HUES6 (cell line): ENCODE measurements around the gene NKD1.

Source experiments
- H3K27ac ChIP-seq: 2 replicates; pipeline ENCODE4 v1.7.0; 2013; ENCODE audit warnings: low read depth, mild to moderate bottlenecking, low read length, inconsistent platforms
- H3K27me3 ChIP-seq: 2 replicates; pipeline ENCODE4 v1.6.1; 2013; ENCODE audit warnings: low read length; ENCODE audit not compliant: control insufficient read depth, insufficient read depth
- H3K36me3 ChIP-seq: 2 replicates; pipeline ENCODE4 v1.6.1; 2013; ENCODE audit warnings: low read length; ENCODE audit not compliant: control insufficient read depth, insufficient read depth
- H3K4me1 ChIP-seq: 2 replicates; pipeline ENCODE4 v1.6.1; 2013; ENCODE audit warnings: low read length; ENCODE audit not compliant: control insufficient read depth, insufficient read depth
- H3K4me3 ChIP-seq: 2 replicates; pipeline ENCODE4 v1.5.1; 2013; ENCODE audit warnings: low read depth, low read length
- H3K9ac ChIP-seq: one replicate; pipeline ENCODE4 v1.6.1; 2013; ENCODE audit warnings: mild to moderate bottlenecking, low read length
- H3K9me3 ChIP-seq: 2 replicates; pipeline ENCODE4 v1.6.1; 2013; ENCODE audit warnings: low read depth, low read length; ENCODE audit not compliant: control insufficient read depth, insufficient read depth

The NKD1 gene

GRCh38 chr16:50599494-50599893 lies 51.3 kb downstream of the NKD1 start:
- Histone ChIP-seq H3K27ac (no peak overlapping the region), H3K27me3 (no peaks in the 10 kb centered on the region), H3K4me1 (peaks cover 12% of the 10 kb centered on the region; the same call in 1 of the 2 replicates), H3K9ac (no peak overlapping the region), H3K4me3 (no peak overlapping the region), H3K9me3 (no peaks in the 10 kb centered on the region), H3K36me3 (no peaks in the 10 kb centered on the region)

- Histone ChIP-seq H3K4me1 (peaks cover 12% of the 10 kb centered on the region; the same call in 1 of the 2 replicates), H3K4me3 (no peak overlapping the region), H3K36me3 (no peaks in the 10 kb centered on the region), H3K27ac (peak overlapping the region; percentile 40; the same call in 1 of the 2 replicates), H3K9ac (no peak overlapping the region), H3K9me3 (no peaks in the 10 kb centered on the region), H3K27me3 (no peaks in the 10 kb centered on the region)
Observed at GRCh38 chr16:50600582-50601283, 52.5 kb downstream of the NKD1 start.

GRCh38 chr16:50601341-50601740 lies 53.1 kb downstream of the NKD1 start:
- no peak overlapping the region; the same call in 1 of the 2 replicates for H3K27ac ChIP-seq
- no peaks in the 10 kb centered on the region for H3K9me3 ChIP-seq
- no peaks in the 10 kb centered on the region for H3K36me3 ChIP-seq
- H3K27me3 ChIP-seq, result no peaks in the 10 kb centered on the region
- no peak overlapping the region for H3K9ac ChIP-seq
- H3K4me1 ChIP-seq, result peaks cover 12% of the 10 kb centered on the region; the same call in 1 of the 2 replicates
- no peak overlapping the region for H3K4me3 ChIP-seq

GRCh38 chr16:50602126-50602525 lies 53.9 kb downstream of the NKD1 start:
- Histone ChIP-seq H3K27ac (no peak overlapping the region), H3K9me3 (no peaks in the 10 kb centered on the region), H3K36me3 (no peaks in the 10 kb centered on the region), H3K9ac (no peak overlapping the region), H3K4me1 (peaks cover 12% of the 10 kb centered on the region; the same call in 1 of the 2 replicates), H3K4me3 (no peak overlapping the region), H3K27me3 (no peaks in the 10 kb centered on the region)

- Histone ChIP-seq H3K9ac (no peak overlapping the region), H3K9me3 (no peaks in the 10 kb centered on the region), H3K4me1 (peaks cover 12% of the 10 kb centered on the region; the same call in 1 of the 2 replicates), H3K27me3 (no peaks in the 10 kb centered on the region), H3K4me3 (no peak overlapping the region), H3K27ac (no peak overlapping the region), H3K36me3 (no peaks in the 10 kb centered on the region)
Observed at GRCh38 chr16:50602531-50603205, 54.5 kb downstream of the NKD1 start.

- H3K4me1 ChIP-seq, result peaks cover 12% of the 10 kb centered on the region; the same call in 1 of the 2 replicates
- no peaks in the 10 kb centered on the region for H3K9me3 ChIP-seq
- no peak overlapping the region for H3K27ac ChIP-seq
- H3K9ac ChIP-seq, result no peak overlapping the region
- H3K27me3 ChIP-seq, result no peaks in the 10 kb centered on the region
- H3K4me3 ChIP-seq, result no peak overlapping the region
- H3K36me3 ChIP-seq, result no peaks in the 10 kb centered on the region
Observed at GRCh38 chr16:50603206-50604064, 55.2 kb downstream of the NKD1 start.

- Histone ChIP-seq H3K36me3 (peaks cover 3% of the 10 kb centered on the region; the same call in 1 of the 2 replicates), H3K27me3 (no peaks in the 10 kb centered on the region), H3K4me1 (peaks cover 12% of the 10 kb centered on the region; the same call in 1 of the 2 replicates)
Observed at GRCh38 chr16:50604065-50604418, 55.8 kb downstream of the NKD1 start.

GRCh38 chr16:50604610-50605009 lies 56.4 kb downstream of the NKD1 start:
- Histone ChIP-seq H3K27me3 (no peaks in the 10 kb centered on the region), H3K9me3 (no peaks in the 10 kb centered on the region), H3K27ac (no peak overlapping the region), H3K9ac (no peak overlapping the region), H3K36me3 (peaks cover 3% of the 10 kb centered on the region; the same call in 1 of the 2 replicates), H3K4me1 (peaks cover 12% of the 10 kb centered on the region; the same call in 1 of the 2 replicates), H3K4me3 (no peak overlapping the region)

More at GRCh38 chr16:50604065-50604418, 55.8 kb downstream of the NKD1 start:
- no peak overlapping the region for H3K9ac ChIP-seq
- H3K9me3 ChIP-seq, result no peaks in the 10 kb centered on the region
- H3K4me3 ChIP-seq, result no peak overlapping the region
- no peak overlapping the region for H3K27ac ChIP-seq

GRCh38 chr16:50605733-50606430 lies 57.7 kb downstream of the NKD1 start:
- Histone ChIP-seq H3K36me3 (peaks cover 3% of the 10 kb centered on the region; the same call in 1 of the 2 replicates), H3K27me3 (no peaks in the 10 kb centered on the region), H3K9ac (no peak overlapping the region), H3K9me3 (no peaks in the 10 kb centered on the region), H3K4me1 (peaks cover 14% of the 10 kb centered on the region), H3K27ac (no peak overlapping the region), H3K4me3 (no peak overlapping the region)

- peaks cover 3% of the 10 kb centered on the region; the same call in 1 of the 2 replicates for H3K36me3 ChIP-seq
- no peak overlapping the region for H3K9ac ChIP-seq
- H3K27me3 ChIP-seq, result no peaks in the 10 kb centered on the region
- peaks cover 21% of the 10 kb centered on the region for H3K4me1 ChIP-seq
- no peaks in the 10 kb centered on the region for H3K9me3 ChIP-seq
- H3K27ac ChIP-seq, result no peak overlapping the region
- no peak overlapping the region for H3K4me3 ChIP-seq
Observed at GRCh38 chr16:50606431-50607050, 58.3 kb downstream of the NKD1 start.
